Peyer's patch (tissue), 4 donors: ENCODE data around the gene CAPS. TPM values are rescaled to one million over a fixed set of nuclear protein-coding genes. Genes with fewer than 3 reads are reported as not detected.

Experiments
- DNase-seq, 3 donors: peaks; one replicate each; pipeline ENCODE4 v3.0.0-alpha.2; 2017 to 2019
- H3K27ac ChIP-seq, 4 donors: fragments of 200-600 bp; sonication (generic); one replicate each; pipeline ENCODE4 v1.5.1; 2016 to 2019
- H3K27me3 ChIP-seq, 2 donors: fragments of 200-600 bp; sonication (generic); one replicate each; pipeline ENCODE4 v1.5.1; 2019
- H3K36me3 ChIP-seq, 3 donors: fragments of 200-600 bp; sonication (generic); one replicate each; pipeline ENCODE4 v1.5.1; 2016 to 2019
- H3K4me1 ChIP-seq, 4 donors: fragments of 200-600 bp; sonication (generic); one replicate each; pipeline ENCODE4 v1.5.1; 2016 to 2019
- H3K4me3 ChIP-seq, 4 donors: fragments of 200-600 bp; sonication (generic); 1 replicate in 3 of 4; 2 replicates in 1 of 4; pipeline ENCODE4 v1.5.1; 2016 to 2019; ENCODE audit warnings: mild to moderate bottlenecking in 1 of 4
- H3K9me3 ChIP-seq, 4 donors: fragments of 200-600 bp; sonication (generic); one replicate each; pipeline ENCODE4 v1.5.1; 2016 to 2019; ENCODE audit warnings: mild to moderate bottlenecking in 1 of 4
- CTCF ChIP-seq, 6 experiments: fragments of 450-650 bp in 4 of 6; fragments of 200-600 bp in 2 of 6; sonication (generic) in 1 of 6; IDR thresholded peaks; one replicate each; pipeline ENCODE4 v1.5.1; 2017 to 2019; ENCODE audit warnings: antibody characterized with exemption in 6 of 6, mild to moderate bottlenecking in 3 of 6, moderate library complexity in 1 of 6
- POLR2A ChIP-seq, 2 donors: fragments of 450-650 bp; IDR thresholded peaks; one replicate each; pipeline ENCODE4 v1.5.1; 2017; ENCODE audit warnings: antibody characterized with exemption in 2 of 2, mild to moderate bottlenecking in 2 of 2, moderate library complexity in 2 of 2
- total RNA-seq, 4 donors: library from RNA; depleted of rRNA; stranded (reverse); fragments of >200 nt; gene quantifications; one replicate each; pipeline ENCODE4 v1.1.0, GENCODE V29; 2016

Gene CAPS
- 10 to 100 TPM in 3 of 4 donors, 1 to 10 TPM in 1; 9.5 to 44.6 (median 24.4) TPM for total RNA-seq

GRCh38 chr19:5913739-5914357 lies at the start of gene CAPS:
TSS of gene CAPS (plus strand) at chr19:5914254. CDS start at chr19:5914407, 153 bp downstream.
- no peaks in the 10 kb centered on the region for H3K27me3 ChIP-seq
- TF ChIP-seq CTCF (IDR thresholded peaks at IDR 0.05) (no peak), POLR2A (IDR thresholded peaks at IDR 0.05) (no peak)
- H3K36me3 ChIP-seq = peaks cover 0 to 55% (median 0%) of the 10 kb centered on the region in 3 donors
- H3K9me3 ChIP-seq = no peaks in the 10 kb centered on the region
- no peak for DNase-seq
- peaks cover 0 to 6% (median 0%) of the 10 kb centered on the region in 4 donors for H3K4me1 ChIP-seq
- no peak within 1 kb of the TSS for H3K27ac ChIP-seq
- H3K4me3 ChIP-seq = no peak within 1 kb of the TSS

GRCh38 chr19:5864725-5865486 lies 49.1 kb upstream of the CAPS start:
- no peaks in the 10 kb centered on the region for H3K4me1 ChIP-seq
- no peaks in the 10 kb centered on the region for H3K27me3 ChIP-seq
- H3K27ac ChIP-seq = no peak overlapping the region
- H3K4me3 ChIP-seq = no peak overlapping the region
- no peak for DNase-seq
- no peak for TF ChIP-seq POLR2A (IDR thresholded peaks at IDR 0.05)
- TF ChIP-seq CTCF (IDR thresholded peaks at IDR 0.05) = peak in 4 of 6 experiments; percentile 12 to 23 (median 14)
- no peaks in the 10 kb centered on the region for H3K9me3 ChIP-seq
- no peaks in the 10 kb centered on the region for H3K36me3 ChIP-seq

GRCh38 chr19:5865772-5866171 lies 48.3 kb upstream of the CAPS start:
- DNase-seq = no peak
- no peak overlapping the region for H3K27ac ChIP-seq
- no peak overlapping the region for H3K4me3 ChIP-seq
- H3K4me1 ChIP-seq = no peaks in the 10 kb centered on the region
- TF ChIP-seq POLR2A (IDR thresholded peaks at IDR 0.05) = no peak
- H3K36me3 ChIP-seq = no peaks in the 10 kb centered on the region
- no peaks in the 10 kb centered on the region for H3K9me3 ChIP-seq
- H3K27me3 ChIP-seq = no peaks in the 10 kb centered on the region

GRCh38 chr19:5867201-5868136 lies 46.6 kb upstream of the CAPS start:
- no peaks in the 10 kb centered on the region for H3K4me1 ChIP-seq
- H3K9me3 ChIP-seq = no peaks in the 10 kb centered on the region
- no peak overlapping the region for H3K4me3 ChIP-seq
- TF ChIP-seq POLR2A (IDR thresholded peaks at IDR 0.05) (no peak), CTCF (IDR thresholded peaks at IDR 0.05) (no peak)
- no peaks in the 10 kb centered on the region for H3K27me3 ChIP-seq
- H3K27ac ChIP-seq = no peak overlapping the region
- no peaks in the 10 kb centered on the region for H3K36me3 ChIP-seq
- no peak for DNase-seq

GRCh38 chr19:5870986-5871394 lies 43.1 kb upstream of the CAPS start:
- Histone ChIP-seq H3K27me3 (no peaks in the 10 kb centered on the region), H3K9me3 (no peaks in the 10 kb centered on the region), H3K27ac (no peak overlapping the region), H3K36me3 (no peaks in the 10 kb centered on the region), H3K4me3 (no peak overlapping the region), H3K4me1 (no peaks in the 10 kb centered on the region)
- TF ChIP-seq CTCF (IDR thresholded peaks at IDR 0.05) (no peak), POLR2A (IDR thresholded peaks at IDR 0.05) (no peak)
- DNase-seq = no peak
